T47D (cell line): ENCODE results near the gene TRMU.

Experiments
- DNase-seq, 2 experiments: peaks; one replicate each; pipeline versions ENCODE4 v3.0.0 to v3.0.0-alpha.2; 2011 to 2012; ENCODE audit warnings: low read depth in 1 of 2, low spot score in 1 of 2
- JUND ChIP-seq: IDR thresholded peaks from 2 replicates; pipeline ENCODE4 v1.6.1; 2012; ENCODE audit warnings: low read depth
- in situ Hi-C: cut with HindIII; loops from 2 replicates; pipeline ENCODE4 v1.10.0; 2016; ENCODE audit warnings: low sequenced_read_pairs, low pct_unique_long_range_greater_than_20kb

TRMU gene

DNA sequence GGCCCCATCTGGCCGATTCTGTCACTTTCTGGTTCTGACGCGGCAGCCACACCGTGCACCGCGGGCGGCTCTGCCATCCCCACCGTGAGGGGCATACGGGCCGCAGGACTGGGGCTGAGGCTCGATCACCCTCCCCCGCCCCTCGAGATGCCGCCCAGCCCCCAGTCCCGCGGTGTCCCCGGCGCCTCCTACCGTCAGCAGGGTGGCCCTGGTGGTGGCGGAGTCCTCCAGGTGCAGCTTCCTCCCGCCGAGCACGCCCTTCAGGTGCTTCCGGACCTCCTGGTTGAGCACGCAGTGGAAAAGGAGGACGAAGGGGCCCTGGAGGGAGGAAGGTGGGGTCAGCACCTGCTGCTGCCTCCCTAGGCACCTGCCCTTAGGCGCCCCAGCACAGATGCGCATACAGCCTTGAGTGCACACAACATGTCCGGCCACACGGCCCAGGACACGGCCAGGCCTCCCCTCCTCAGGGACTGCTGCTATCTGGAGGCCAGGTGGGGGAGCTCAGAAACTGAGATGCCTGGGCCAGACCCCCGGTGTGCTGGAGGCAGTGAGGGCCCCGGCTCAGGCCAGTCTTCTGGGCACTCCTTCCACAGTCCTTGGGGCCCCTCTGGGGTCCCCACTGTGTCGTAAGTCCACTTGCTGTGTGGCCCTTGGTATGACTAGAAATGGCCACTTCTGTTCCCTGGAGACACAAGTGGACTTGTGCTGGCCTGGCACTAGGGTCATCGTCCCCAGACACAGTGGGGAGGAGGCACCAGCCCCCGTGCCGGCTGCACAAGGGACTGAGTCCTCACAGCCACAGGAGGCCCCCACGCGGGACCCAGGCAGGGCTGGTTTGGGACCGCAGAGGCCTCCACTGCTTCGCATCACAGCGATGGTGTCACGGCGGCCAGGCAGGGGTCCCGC, 31.5 kb downstream of the TRMU start:
- in situ Hi-C loops, result no loop called here
- TF ChIP-seq JUND, result no peak
- DNase-seq, result no peak

DNA sequence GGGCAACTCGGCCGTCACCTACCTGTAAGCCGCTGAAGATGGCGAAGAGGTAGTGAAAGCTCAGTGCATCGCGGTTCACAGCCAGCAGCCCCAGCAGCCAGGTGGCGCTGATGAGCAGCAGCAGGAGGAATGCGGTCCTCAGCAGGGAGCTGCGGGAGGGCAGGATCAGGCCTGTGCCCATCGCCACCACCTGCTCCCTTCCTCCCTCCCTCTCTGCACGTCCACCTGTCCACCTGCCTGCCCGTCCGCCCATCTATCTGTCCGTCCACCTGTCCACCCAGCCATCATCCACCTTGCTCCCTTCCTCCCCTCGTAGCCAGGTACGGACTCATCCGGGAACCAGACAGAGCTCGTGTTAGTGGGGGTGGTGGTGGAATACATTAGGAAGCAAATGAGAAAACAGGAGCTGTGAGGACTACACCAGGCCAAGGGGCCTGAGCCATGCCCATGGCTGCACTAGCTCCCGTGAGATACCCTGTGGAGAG, 32.2 kb downstream of the TRMU start:
- peak; percentile 77 to 89 for DNase-seq
- TF ChIP-seq JUND, result no peak
- in situ Hi-C loops, result no loop called here

DNA sequence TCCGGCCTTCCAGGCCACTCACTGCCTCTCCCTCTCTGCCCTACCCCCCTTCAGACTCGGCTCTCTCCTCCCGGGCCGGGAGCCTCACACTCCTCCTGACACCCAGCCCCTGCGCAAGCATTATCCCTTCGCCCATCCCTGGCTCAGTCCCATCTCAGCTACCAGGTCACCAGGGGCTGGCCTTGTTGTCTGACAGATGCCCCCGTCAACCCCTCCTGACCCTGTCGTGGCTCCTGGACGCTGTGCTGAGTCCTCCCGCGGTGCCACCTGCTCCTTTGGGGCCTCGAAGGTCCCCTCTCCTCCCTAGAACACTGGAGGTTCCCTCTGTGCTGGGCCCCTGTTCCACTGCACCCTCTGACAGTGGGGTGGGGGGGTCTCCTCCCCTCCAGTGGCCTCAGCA, 32.9 kb downstream of the TRMU start:
- no peak for TF ChIP-seq JUND
- no peak for DNase-seq
- in situ Hi-C loops, result no loop called here

DNA sequence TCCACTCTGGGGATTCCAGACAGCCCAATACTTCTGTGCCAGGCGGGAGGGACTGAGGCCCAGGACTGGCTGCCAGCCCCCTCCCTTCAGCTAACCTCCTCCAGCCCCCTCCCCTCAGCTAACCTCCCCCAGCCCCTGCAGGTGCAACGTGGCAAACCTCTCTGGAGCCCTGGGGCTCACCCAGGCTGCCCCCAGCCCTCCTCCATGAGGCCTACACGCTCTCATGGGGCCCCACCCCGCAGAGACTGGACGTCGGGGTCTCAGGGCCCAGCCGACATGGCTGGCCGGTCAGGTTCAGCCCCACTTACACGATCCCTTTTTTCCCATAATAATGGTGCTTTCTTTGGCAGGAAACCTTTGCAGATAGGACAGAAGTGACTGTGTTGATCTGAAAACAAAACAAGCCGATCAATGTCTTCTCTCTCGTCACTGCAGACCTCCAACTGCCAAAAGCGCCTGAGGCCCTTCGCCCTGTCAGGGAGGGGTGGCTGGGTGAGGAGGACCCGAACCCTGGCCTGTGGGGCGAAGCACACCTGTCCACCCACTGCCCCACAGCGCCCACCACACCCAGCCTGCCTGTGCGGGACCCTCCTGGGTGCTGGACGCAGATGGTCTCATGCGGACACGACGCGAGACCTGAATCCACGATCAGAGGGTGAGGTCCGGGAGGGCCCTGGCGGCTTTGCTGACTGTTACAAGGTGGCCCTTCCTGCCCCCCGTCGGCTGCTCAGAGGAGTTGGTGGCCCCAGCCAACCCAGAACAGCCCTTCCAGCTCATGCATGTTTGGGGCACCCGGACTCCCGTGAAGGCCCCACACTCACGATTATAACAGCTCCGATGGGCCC, 33.6 kb downstream of the TRMU start:
- no peak for DNase-seq
- no peak for TF ChIP-seq JUND
- in situ Hi-C loops, result no loop called here

DNA sequence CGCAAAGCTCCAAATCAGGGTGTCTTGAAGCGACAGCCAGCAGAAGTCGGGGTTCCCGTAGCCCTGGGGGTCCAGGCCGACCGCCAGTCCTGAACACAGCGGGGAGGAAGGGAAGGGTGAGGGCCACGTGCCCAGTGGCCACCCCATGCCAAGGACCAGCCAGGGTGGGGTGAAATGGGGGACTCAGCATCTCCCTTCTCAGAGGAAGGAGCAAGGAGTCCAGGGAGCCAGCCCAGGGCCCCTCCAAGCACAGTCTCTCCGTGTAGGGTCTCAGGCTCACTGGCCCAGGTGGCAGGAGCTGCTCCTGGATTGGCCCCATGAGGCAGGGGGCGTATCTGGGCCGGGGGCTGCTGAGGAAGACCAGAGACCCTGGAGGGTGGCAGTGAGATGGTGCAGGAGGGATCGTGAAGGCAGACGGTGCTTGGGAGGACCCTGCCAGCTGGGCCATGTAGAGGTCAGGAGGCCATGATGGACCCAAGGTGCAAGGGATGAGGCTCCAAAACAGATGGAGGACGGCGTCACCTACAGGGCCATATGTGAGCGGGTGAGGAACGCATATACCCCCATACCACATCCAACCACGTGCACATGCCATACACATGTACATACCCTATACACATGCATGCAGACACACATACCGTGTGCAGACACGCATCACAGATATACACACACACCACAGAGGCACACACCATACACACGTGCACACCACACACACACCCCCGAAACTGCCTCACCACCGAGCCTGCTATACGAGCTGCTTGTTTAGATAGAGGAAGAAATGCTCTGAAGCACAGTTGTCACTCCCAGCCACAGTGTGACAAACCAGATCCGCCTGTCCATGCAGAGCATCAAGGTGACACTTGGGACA, 34.4 kb downstream of the TRMU start:
- TF ChIP-seq JUND, result no peak
- peak in 1 of 2 experiments; percentile 16 for DNase-seq
- in situ Hi-C loops, result no loop called here

DNA sequence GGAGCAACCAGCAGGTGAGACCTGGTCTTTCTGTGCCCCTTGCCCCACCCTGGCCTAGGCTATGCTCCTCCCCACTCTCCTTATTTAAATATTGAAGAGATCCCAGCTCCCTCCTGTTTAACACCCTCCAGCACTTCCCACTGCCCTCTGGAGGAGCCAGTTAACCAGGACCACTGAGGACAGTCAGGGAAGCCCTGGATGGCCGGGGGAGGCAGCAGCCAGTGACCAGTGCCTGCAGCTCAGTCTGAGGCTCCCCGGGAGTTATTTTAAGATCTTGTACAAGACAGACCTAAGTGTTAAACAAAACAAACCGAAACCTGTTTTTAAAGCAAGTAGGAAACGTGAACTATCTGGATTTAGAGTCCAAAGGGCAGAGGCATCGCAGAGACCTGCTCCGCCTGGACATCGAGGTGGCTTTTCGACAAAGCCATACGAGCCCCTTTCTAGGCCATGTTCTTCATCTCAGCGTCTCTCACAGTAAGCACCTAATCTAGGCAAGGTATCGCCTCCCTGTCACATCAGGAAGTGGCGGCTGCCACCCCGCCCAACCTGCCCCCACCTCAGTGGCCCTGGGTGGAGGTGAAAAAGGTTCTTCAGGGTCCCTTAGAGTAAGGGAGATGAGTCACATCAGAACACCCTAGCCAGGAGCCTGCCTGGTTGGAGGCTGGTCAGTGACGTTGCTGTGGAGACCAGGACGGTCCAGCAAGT, 35.2 kb downstream of the TRMU start:
- TF ChIP-seq JUND, result no peak
- no peak for DNase-seq
- in situ Hi-C loops, result no loop called here

DNA sequence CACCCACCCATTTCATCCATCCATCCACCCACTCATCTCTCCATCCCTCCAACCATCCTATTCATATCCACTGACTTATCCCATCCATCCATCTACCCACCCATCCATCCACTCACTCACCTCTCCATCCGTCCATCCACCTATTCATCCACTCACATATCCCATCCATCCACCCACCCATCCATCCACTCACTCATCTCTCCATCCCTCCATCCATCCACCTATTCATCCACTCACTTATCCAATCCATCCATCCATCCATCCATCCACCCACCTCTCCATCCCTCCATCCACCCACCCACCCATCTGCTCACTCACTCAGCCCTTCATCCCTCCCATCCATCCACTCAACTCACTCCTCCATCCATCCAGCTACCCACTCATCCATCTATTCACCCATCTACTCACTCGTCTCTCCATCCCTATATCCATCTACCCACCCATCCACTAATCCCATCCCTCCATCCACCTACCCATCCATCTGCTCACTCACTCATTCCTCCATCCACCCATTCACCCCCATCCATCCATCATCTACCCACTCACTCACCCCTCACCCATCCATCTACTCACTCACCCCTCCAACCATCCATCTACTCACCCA, 36.2 kb downstream of the TRMU start:
- no peak for DNase-seq
- no peak for TF ChIP-seq JUND
- in situ Hi-C loops, result no loop called here

- in situ Hi-C loops, result no loop called here
- no peak for TF ChIP-seq JUND
- no peak for DNase-seq
Observed at GRCh38 chr22:46372686-46373085, 37.2 kb downstream of the TRMU start.

DNA sequence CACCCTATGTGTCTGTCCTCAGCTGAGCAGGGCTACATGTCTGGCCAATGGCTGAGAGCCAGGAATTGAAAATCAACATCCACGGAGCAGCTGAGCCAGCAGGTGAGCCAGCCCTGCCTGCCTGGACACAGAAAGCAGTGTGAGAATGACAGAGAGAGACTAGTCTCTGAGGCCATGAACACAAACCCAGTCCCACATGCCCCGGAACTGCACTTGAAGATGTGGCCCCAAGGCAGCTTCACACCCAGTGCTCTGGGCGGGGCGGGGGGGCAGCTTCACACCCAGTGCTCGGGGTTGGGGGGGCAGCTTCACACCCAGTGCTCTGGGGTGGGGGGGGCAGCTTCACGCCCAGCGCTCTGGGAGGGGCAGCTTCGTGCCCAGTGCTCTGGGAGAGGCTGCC, 37.6 kb downstream of the TRMU start:
- no peak for TF ChIP-seq JUND
- in situ Hi-C loops, result no loop called here
- no peak for DNase-seq

DNA sequence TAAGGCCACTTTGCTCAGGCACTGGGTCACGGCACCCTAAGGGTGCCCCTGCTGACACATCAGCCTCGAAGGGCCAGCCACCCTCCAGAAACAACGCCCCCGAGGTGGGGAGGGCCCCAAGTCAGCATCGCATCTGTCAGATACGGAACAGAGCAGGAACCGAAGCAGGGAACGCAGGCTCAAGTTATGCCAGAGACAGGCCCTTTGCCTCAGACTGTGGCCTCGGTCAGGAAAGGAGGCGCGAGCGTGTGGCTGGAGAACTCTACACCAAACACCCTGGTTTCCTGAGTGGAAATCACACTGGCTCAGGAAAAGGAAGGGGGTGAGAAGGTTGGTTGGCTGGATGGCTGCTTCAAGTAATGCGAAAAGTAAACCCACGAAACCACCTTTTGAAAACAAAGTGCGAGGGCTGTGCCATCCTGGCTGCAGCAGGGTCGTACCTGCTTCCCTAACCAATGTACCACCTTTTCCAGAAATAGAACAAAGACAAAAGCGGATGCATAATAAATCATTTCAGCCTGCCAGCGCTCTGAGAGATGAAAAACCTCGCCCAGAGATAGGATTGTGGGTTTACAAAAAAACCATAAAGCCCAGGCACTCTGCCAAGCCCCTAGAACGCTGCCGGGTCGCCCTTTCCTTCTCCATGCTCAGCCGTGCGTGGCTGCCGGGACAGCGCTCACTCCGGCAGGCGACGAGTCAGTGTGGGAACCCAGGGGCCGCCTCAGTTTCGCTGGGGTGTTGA, 38.6 kb downstream of the TRMU start:
- in situ Hi-C loops, result no loop called here
- TF ChIP-seq JUND, result no peak
- DNase-seq, result no peak
